IPS-18c (cell line): ENCODE results near the gene SRPRB.
A peak's percentile ranks its signal among the peaks of the same experiment; 100 is the strongest.

Experiments
- H3K4me3 ChIP-seq: 2 replicates; pipeline ENCODE4 v1.7.0; 2013; ENCODE audit warnings: low read depth, mild to moderate bottlenecking, low read length, moderate library complexity; ENCODE audit not compliant: insufficient read depth
- H3K9me3 ChIP-seq: one replicate; pipeline ENCODE4 v1.6.1; 2013; ENCODE audit warnings: mild to moderate bottlenecking, low read length, moderate library complexity; ENCODE audit not compliant: control insufficient read depth, insufficient read depth

Gene SRPRB, protein sequence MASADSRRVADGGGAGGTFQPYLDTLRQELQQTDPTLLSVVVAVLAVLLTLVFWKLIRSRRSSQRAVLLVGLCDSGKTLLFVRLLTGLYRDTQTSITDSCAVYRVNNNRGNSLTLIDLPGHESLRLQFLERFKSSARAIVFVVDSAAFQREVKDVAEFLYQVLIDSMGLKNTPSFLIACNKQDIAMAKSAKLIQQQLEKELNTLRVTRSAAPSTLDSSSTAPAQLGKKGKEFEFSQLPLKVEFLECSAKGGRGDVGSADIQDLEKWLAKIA

DNA sequence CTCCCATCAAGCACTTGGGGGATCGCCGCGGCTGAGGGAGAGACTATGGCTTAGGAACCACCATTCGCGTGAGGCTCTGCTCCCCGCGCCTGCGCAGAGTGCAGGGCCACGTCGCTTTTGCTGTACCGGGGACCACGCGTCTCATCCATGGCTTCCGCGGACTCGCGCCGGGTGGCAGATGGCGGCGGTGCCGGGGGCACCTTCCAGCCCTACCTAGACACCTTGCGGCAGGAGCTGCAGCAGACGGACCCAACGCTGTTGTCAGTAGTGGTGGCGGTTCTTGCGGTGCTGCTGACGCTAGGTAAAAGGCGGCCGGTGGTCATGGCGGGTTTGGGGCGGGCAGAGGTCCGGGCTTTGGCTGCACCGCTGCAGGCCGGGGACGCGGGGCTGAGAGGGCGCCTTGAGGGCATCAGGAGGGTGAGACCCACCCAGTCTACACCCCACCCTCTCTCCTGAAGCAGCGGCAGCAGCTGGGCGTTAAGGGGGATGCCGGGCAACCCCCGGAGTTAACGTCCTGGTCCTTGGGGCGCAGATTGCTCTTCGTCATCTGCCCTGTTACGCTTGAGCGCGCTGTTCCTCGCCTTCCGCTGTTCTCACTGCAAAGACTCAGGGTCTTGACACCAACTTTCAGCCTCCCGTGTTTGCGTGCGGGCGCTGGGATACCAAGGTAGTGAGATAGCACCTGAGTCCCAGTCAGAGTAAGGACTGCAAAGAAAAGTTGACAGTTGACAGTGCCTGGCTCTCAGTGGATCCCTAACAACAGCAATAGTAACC is at the start of gene SRPRB:
Gene SRPRB (plus strand): TSS at position 114 of the 774 bp plus-strand sequence. CDS start 34 bp downstream, at position 148.
- Histone ChIP-seq H3K9me3 (no peaks in the 10 kb centered on the region), H3K4me3 (peak within 1 kb of the TSS; percentile 96)

DNA sequence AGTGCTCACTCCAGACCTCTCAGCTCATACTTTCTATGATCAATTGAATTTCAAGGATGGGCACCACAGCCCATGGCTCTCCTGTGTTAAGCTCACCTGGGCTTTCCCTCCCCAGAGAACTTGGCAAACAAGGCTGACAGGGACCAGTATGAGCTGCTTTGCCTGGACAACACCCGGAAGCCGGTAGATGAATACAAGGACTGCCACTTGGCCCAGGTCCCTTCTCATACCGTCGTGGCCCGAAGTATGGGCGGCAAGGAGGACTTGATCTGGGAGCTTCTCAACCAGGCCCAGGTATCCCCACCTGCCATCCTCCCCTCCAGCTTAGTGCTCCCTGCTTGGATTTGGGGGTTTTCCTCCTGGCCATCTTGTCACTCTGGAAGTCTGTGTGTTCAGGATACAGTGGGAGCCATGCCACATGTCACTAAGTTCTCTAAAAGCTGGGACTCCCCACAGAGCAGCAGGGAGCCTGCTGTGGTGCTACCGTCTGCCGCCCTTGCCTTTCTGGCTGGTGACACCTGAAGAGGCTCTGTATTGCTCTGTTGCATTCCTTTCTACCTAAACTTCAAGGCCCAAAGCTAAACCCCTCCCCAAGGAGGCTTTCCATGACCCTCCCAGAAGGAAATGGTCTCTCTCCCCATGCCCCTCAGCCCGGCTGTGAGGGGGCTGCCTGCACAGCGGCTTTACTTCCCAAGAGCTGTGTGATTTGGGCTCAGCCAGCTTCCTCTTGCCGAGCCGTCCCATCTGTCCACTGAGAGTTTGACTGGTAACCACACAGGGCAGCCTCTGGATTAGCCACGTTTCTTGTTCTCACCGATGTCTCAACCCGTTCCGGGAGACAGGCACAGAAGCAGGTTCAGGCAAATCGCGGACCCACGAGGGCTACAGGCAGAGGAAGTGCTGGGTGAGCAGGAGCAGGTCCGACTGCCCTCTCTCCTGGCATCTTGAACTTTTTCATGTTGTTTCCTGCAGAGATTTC is 48.6 kb upstream of the SRPRB start:
- Histone ChIP-seq H3K9me3 (no peaks in the 10 kb centered on the region), H3K4me3 (no peak overlapping the region)

DNA sequence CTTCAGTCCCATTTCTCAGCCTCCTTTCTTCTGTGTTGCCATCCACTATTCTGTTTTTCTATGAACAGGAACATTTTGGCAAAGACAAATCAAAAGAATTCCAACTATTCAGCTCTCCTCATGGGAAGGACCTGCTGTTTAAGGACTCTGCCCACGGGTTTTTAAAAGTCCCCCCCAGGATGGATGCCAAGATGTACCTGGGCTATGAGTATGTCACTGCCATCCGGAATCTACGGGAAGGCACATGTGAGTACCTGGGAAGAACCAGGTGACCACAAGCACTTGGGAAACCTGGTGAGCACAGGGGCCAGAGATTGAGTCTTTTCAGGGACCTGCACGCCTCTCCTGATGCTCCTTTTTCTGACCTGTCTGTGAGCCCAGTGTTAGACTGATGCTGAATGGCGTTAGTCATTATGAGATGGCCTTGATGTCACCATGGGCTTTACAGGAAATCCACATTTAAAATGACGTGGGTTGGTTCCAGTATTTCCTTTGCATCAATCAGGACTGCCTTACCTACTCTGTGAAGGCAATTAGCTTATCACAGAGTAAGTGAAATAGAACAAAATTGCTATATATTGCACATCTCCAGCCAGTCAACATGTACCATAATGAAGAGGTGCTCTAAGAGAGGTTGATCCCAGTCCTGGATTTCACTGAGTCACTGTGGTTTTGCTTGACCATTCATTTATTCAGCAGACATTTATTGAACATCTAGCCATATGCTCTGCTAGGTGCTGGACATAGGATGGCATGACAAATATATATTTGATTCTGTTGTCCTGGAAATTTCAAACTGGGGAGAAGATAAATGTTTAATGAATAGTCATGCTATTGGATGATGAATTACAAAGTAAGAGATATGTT is 47.7 kb upstream of the SRPRB start:
- H3K4me3 ChIP-seq = no peak overlapping the region
- no peaks in the 10 kb centered on the region for H3K9me3 ChIP-seq

DNA sequence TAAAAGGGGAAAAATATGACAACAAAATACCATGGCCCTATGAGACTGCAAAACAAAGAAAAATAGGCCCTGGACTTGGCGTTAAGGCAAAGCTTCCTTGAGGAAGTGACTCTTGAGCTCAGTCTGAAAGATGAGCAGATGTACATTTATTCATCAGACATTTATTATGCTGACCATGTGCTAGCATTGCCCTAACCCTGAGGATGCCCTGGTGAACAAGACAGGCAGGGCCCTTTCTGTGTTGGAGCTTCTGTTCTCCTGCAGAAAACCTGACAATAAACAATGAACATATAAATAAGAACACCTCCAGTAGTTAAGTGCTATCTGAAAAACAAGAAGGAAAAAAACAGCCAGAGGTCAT is 47.1 kb upstream of the SRPRB start:
- Histone ChIP-seq H3K9me3 (no peaks in the 10 kb centered on the region), H3K4me3 (no peak overlapping the region)

DNA sequence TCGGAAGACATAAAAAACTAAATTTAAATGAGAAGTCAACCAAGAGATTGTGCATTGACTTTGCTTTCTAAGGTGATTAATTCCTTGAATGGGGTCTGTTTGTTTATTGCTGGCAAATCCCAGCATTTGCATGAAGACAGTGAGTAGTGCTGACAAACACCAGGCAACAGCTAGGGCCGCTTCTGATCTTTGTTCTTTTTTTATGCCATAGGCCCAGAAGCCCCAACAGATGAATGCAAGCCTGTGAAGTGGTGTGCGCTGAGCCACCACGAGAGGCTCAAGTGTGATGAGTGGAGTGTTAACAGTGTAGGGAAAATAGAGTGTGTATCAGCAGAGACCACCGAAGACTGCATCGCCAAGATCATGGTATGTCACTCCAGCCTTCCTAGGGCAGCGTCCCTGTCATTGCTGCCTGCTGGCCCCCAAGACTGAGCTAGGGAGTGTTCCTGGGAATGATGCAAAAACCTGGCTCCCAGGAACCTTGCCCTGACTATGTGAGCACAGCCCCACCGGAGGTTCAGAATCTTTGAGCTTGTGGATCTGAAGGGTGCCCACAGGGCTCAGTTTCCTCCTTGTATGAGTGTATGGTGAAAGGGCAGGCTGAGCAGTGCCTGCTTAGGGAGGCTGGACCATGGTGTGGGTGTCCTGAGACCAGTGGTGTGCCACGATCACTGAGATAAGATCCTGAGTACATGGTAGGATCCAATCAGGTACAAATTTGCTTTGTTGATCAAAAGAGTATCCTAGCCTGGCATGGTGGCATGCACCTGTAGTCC is 46.5 kb upstream of the SRPRB start:
- Histone ChIP-seq H3K4me3 (no peak overlapping the region), H3K9me3 (no peaks in the 10 kb centered on the region)

DNA sequence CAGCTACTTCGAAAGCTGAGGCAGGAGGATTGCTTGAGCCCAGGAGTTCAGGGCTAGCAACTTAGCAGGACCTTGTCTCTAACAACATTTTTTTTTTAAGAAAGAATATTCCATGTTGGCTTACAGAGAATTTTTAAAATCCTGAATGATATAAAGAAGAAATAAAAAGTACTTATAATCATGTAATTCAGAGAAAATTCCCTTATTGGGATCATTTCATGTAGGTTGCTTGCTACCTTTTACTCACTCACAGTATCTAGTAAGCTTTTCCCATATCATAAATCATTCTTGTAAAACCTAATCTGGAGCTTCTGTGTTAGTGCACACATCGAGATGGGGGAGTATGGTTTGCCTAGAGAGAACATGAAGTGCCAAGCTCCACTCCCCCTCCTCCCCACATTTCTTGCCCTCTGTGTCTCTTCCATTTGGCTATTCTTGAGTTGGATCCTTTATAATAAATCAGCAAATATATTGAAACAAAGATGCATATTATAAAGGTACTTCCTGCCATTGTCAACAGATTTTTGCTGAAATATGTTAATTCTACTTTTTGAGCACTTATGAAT is 45.8 kb upstream of the SRPRB start:
- Histone ChIP-seq H3K4me3 (no peak overlapping the region), H3K9me3 (no peaks in the 10 kb centered on the region)

DNA sequence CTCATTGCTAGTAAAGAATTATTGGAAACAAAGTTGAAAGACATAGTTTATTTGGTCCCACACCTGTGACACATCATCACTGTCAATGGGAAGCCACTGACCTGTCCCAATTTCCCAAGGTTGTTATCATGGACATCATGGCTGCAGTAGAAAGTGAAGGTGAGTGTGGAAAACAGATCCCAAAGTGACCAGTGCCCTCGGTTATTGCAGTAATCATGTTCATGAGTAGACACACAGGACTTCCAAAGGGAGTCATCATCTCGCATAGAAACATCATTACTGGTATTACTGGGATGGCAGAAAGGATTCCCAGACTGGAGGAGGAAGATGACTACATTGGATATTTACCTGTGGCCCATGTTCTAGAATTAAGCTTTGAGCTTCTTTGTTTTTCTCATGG is 44.7 kb upstream of the SRPRB start:
- H3K4me3 ChIP-seq = no peak overlapping the region
- no peaks in the 10 kb centered on the region for H3K9me3 ChIP-seq

DNA sequence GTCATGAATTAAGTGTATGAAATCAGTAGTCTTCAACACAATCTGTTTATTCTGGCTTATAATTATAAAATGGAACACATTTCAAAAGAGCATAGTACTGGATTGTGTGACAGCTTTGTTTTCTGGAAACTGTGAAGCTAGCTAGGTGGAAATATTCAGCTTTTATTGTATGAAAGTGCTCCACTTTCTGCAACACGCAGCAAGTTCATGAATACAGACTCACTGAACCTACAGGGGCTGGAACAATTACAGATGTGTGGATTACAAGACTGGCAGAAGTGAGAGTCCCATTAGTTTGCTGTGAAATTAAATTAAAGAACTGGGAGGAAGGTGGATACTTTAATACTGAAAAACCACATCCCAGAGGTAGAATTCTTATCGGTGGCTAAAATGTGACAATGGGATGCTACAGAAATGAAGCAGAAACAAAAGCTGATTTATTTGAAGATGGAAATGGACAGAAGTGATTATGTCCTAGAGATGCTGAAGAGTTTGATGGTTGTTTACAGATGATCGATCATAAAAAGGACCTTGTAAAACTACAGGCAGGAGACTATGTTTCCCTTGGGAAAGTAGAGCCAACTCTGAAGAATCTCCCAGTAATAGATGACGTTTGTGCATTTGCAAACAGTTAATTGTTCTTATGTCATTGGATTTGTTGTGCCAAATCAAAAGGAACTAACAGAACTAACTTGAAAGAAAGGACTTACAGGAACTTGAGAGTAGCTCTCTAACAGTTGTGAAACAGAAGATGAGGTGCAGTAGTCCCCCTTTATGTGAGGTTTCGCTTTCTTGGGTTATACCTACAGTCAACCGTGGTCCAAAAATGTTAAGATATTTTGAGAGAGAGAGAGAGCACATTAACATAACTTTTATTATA is 43.8 kb upstream of the SRPRB start:
- H3K4me3 ChIP-seq = no peak overlapping the region
- no peaks in the 10 kb centered on the region for H3K9me3 ChIP-seq

DNA sequence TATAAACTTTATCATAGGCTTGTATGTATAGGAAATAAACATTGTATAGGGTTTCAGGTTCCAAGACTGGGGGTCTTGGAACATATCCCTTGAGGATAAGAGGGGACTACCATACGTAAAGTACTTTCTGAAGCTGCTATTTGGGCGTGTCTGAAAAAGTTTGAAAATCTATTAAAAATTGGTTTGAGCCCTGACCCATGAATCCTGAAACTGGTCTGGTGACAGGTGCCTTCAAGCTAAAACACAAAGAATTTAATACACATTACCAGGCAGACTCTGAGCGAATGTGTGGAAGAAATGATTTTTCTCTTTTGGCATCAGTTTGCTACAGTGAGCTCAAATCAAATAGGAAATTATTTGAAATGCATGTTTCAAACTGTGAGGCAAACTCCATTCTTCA is 43.1 kb upstream of the SRPRB start:
- Histone ChIP-seq H3K9me3 (no peaks in the 10 kb centered on the region), H3K4me3 (no peak overlapping the region)

DNA sequence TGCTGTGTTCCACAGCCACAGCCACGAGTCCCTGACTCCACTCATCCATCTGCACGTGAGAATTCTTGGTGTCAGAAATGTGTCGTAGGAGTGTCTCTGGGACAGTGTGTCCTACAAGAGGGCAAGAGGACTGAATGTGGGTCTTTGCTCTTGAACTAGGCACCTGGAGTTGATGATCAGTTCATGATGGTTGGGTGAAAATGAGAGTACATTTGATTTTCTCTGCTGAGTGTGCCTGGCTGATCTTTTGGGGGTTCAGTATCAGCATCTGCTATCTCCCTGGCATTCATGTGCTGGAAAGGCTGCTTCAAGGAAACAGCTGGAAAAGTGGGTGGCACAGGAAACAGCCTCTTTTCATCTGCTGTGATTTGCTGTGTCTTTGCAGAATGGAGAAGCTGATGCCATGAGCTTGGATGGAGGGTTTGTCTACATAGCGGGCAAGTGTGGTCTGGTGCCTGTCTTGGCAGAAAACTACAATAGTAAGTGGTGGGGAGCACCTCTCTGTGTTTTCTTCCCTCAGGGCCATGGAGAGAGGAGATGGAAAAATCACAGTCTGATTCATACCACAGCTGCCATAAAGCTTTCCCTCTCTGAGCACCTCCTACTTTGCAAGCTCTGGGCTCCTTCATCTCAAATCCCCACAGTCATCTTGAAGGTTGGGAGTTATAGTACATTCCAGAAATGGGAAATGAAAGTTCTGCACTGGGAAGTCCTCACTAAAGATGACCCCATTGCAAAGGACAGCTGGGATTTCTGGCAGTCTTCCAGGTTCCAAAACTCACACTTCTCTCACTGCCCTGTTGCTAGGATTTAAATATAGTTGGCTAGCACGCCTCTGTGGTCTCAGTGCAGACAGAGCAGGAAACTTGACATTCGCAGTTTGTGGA is 41.6 kb upstream of the SRPRB start:
- H3K4me3 ChIP-seq = no peak overlapping the region

DNA sequence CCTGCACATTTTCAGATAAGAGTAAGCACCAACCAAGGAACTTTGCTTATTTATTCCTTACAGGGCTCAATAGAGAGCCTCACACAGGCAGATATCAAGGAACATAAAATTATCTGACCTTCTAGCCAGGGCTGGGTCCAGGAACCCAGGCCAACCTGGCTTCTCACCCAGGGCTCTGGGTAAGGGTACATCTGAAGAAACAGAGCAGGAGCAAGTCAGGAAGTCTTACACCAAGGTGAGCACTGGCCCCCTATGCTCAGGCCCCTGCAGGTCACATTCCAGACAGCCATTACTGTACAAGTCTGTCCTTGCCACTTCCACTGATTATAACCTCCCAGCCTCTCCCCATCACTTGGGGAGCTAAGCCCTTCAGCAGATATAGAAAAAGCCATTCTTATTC is 40.4 kb upstream of the SRPRB start:
- no peaks in the 10 kb centered on the region for H3K9me3 ChIP-seq
- no peak overlapping the region for H3K4me3 ChIP-seq

More for the DNA sequence above, 41.6 kb upstream of the SRPRB start:
- no peaks in the 10 kb centered on the region for H3K9me3 ChIP-seq

DNA sequence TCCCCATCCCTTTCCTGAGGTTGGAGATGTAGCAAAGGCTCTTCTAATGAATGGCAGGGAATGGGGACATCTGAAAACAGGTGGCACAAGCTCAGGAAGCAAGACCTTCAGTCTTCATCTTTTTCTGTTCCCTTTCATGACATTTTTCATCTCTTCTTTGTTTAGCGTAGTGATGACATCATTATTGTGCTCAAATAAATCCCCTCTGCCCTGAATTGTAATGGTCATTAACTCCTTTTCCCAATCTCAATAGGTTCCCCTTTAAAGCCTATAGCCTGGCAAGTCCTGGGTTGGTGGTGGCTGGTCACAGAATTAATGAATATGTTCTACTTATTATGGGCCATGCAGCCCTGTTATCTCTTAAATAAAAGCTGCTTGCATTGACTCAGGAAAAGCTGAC is 38.0 kb upstream of the SRPRB start:
- H3K4me3 ChIP-seq = no peak overlapping the region
- no peaks in the 10 kb centered on the region for H3K9me3 ChIP-seq

DNA sequence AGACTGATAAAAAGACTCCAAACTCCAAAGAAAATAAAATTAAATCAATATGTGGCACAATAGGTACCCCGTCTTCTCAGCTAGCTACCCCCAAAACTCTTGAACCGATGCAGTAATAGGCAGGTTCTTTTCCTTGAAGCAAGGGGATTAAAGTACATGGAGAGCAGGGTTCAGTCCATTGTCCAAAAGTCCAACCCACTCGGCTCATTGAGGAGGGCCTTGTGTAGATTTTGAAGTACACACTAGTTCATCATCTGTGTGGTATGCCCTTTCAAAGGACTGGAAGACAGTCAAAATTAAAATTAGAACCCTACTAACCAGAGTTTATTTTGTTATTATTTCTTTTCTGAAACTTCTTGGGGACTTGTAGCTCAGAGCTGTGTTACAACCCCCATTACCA is 36.1 kb upstream of the SRPRB start:
- Histone ChIP-seq H3K9me3 (no peaks in the 10 kb centered on the region), H3K4me3 (no peak overlapping the region)

DNA sequence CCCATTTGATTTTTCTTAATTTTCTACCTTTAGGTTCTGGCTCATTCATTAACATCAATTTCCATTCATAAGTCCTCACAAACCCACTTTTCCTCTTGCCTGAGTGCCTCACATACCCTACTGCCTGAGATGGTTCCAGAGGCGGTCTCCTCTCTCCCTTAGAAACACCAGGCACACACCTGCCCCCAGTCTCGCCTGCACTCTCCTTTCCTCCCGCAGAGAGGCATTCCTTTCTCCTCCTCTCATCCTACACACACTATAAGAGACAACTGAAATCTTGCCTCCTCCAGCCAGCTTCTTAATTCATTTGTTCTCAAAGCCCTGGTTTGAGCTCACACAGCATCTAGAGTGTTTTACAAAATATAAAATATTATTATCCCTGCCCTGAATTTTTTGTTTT is 31.9 kb upstream of the SRPRB start:
- no peak overlapping the region for H3K4me3 ChIP-seq

More for the DNA sequence above, 31.9 kb upstream of the SRPRB start:
- no peaks in the 10 kb centered on the region for H3K9me3 ChIP-seq
